HG02763 (cell line): ENCODE measurements around the gene SURF1.
"Not testable (repeated sequence)": the region's sequence is repeated elsewhere in the genome, so short reads cannot be mapped to it uniquely, and the experiment has no call there.

Experiments
- ATAC-seq: cut with Tn5 transposase; IDR thresholded peaks from one replicate; pipeline ENCODE4 v1.9.1; 2021; ENCODE audit warnings: mild to moderate bottlenecking, moderate library complexity; ENCODE audit not compliant: unreplicated experiment

SURF1 gene

DNA sequence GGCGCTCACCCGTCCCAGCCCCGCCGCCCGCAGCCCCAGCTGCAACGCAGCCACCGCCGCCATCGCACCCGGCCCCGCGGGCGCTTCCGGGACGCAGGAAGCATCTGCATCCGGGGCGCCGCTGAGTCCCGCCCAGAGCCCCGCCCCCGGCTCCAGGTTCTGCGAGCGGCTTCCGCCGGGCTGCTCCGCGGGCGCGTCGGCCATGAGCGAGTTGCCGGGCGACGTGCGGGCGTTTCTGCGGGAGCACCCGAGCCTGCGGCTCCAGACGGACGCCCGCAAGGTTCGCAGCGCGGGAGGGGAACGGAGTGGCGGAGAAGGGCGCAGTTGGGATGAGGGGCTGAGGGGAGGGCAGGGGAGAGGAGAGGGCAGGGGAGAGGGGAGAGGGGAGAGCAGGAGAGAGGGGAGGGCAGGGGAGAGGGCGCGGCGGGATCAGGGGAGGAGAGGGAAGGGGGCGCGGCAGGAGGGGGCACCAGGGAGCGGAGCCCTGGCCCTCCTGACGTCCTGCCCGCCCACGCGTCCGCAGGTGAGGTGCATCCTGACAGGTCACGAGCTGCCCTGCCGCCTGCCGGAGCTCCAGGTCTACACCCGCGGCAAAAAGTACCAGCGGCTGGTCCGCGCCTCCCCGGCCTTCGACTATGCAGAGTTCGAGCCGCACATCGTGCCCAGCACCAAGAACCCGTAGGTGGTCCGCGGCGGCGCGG lies at the start of gene SURF1, which contains the start of gene SURF2:
TSS of gene SURF1 (minus strand) at position 97 of the 701 bp plus-strand sequence. CDS start at position 63, 34 bp downstream.
TSS of gene SURF2 (plus strand) at position 160 of the 701 bp plus-strand sequence. CDS start at position 203, 43 bp downstream.
- peak; percentile 57 for ATAC-seq

DNA sequence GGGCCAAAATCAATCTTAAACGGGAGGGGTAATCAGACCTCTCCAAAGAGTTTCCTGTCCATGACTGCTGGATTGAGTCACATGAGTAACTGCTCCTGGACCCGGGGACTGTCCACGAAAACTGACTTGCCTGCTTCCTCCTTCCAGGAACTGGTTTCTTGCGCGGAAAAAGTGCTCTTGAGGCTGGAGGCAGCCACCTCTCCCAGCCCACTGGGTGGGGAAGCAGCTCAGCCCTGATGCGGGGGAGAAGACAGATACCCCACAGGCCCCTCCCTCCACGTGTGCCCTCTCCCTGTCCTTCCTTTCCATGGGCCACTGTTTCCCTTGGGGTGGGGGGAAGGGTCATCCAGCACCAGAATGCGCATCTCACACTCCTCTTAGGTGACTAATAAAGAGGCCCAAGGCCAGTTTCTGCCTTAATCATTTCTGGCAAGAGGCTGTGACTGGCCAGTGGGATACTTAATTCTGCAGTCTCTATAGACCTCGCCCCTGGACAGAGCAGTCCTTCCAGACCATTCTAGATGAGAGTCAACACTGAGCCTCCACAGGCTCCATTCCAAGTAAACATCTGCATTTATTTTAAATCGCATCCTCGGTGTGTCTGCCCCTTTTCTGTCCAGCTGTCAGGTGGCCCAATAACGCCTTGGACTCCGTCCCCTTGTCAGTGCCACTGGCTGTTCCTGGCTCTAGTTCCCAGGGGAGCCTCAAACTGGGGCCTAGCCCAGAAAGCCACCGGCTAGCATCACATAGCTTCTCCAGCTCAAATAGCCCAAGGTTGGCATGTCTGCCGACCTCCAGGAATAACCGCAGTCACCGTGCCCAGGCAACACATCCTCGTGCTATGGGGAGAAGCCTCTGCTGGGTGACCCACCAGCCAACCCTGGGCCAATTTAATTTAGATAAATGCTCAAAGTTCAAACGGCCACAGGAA lies 49.5 kb upstream of the SURF1 start:
- no peak for ATAC-seq

GRCh38 chr9:133404454-133405002 lies 48.2 kb upstream of the SURF1 start:
- ATAC-seq, result no peak

GRCh38 chr9:133403766-133404453 lies 47.6 kb upstream of the SURF1 start:
- no peak for ATAC-seq

GRCh38 chr9:133402689-133403088 lies 46.4 kb upstream of the SURF1 start:
- no peak for ATAC-seq

DNA sequence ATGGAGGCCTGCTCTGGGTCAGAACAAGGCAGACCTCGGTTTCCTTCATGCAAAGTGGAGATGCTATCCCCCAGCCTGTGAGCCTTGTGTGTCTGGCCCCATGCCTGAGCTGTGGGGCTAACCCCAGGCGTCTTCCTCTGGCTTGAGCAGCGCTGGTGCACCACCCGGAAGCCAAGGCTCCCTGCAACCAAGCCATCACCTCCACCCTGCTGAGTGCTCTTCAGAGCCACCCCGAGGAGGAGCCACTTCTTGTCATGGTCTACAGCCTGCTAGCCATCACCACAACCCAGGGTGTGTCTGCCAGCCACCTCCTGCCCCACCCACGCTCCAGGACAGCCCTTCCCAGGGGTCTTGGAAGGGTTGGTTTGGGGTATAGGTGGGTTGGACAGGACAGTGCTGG lies 45.3 kb upstream of the SURF1 start:
- ATAC-seq, result no peak

GRCh38 chr9:133400292-133400691 lies 44.0 kb upstream of the SURF1 start:
- no peak for ATAC-seq

DNA sequence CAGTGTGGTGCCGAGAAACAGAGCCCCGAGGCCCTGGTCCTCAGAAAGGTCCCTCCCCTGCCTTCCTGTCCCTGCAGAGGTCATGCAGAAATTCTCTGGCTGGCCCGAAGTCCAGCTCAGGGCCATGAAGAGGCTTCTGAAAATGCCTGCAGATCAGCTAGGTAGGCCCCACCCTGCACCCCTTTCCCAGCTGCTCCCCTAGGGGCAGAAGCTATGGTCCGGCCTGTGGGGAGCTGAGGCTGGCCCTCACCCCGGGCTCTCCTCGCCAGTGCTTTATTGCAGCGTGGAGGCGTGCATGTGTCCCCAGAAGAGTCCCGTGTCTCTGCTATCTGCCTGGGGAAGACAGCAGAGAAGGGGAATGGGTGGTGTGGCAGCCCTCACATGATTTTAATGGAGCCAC lies 41.6 kb upstream of the SURF1 start:
- no peak for ATAC-seq

GRCh38 chr9:133397370-133397769 lies 41.1 kb upstream of the SURF1 start:
- no peak for ATAC-seq

DNA sequence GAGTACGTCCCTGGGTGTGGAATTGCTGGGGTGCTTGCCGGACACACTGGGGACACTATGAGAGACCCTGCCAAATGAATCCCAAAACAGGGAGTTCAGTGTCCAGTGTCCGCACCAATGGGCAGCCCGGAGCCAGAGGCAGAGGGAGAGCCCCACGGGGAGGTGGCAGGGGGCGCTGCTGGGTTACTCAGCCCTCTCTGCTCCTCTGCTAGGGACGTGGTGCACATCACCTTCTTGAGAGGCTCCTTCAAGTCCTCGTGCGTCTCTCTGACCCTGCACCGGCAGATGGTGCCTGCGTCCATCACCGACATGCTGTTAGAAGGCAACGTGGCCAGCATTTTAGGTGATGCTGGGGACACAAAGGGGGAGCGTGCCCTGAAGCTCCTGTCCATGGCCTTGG lies 40.7 kb upstream of the SURF1 start:
- ATAC-seq, result no peak

DNA sequence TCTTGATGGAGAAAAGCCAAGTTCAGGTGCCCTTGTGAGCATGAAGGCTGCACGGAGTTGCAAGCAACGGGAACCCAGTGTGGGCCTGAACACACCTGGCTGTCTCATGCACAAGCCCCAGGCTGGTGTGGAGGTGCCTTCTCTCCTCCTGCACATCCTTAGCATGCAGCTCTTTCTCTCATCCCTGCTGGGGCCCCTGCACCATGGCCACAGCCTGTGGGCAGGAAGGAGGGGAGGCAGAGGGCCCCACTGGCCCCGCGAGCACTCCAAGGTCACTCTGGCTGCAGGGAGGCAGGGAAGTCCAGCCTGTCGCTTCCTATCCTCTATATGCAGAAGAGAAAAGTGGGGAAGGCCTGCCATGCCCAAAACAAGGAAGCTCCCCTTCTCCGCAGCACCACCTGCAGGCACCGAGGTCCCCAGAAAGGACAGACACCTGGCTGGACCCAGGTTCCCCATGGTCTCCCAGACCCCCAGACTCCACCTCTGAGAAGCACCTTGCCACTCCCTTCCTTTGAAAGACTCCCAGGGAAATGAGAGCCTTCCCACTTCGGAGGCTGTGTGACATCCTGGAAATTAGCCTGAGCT lies 38.5 kb upstream of the SURF1 start:
- no peak for ATAC-seq

DNA sequence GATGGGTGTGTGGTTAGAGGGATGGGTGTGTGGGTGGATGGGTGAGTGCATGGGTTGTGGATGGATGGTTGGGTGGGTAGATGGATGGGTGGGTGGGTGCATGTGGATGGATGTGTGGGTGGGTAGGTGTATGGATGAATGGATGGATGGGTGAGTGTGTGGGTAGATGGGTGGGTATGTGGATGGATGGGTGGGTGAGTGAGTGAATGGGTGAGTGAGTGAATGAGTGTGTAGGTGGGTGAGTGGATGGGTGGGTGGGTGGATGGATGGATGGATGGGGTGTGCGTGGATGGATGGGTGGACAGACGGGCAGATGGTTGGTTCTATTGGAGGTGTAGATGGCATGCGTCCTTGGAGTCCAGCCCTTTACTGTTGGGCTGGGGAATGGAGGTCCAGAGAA lies 37.1 kb upstream of the SURF1 start:
- ATAC-seq, result no peak

- ATAC-seq, result not testable (repeated sequence)
Observed at GRCh38 chr9:133392308-133392707, 36.0 kb upstream of the SURF1 start.

DNA sequence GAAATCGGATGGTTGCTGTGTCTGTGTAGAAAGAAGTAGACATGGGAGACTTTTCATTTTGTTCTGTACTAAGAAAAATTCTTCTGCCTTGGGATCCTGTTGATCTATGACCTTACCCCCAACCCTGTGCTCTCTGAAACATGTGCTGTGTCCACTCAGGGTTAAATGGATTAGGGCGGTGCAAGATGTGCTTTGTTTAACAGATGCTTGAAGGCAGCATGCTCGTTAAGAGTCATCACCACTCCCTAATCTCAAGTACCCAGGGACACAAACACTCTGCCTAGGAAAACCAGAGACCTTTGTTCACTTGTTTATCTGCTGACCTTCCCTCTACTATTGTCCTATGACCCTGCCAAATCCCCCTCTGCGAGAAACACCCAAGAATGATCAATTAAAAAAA lies 35.2 kb upstream of the SURF1 start:
- ATAC-seq, result not testable (repeated sequence)

DNA sequence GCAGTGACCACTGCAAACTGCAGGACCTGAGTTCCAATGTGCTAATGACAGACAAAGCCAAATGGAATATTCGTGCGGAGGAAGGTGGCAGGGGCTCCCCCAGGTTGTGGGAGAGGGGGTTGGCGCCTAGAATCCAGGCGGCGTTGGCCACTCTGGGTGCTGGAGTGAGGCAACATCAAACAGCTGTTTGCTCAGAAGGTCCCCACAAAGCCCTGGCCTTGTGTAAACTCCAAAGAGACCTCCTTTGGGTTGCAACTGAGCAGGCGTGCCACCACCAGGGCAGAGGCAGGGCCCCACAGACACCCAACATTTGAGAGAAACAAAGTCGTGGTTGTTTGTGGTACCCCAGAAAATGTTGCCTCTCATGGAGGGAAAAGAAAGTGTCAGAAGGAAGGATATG lies 34.4 kb upstream of the SURF1 start:
- no peak for ATAC-seq

- no peak for ATAC-seq
Observed at GRCh38 chr9:133389562-133389961, 33.3 kb upstream of the SURF1 start.

DNA sequence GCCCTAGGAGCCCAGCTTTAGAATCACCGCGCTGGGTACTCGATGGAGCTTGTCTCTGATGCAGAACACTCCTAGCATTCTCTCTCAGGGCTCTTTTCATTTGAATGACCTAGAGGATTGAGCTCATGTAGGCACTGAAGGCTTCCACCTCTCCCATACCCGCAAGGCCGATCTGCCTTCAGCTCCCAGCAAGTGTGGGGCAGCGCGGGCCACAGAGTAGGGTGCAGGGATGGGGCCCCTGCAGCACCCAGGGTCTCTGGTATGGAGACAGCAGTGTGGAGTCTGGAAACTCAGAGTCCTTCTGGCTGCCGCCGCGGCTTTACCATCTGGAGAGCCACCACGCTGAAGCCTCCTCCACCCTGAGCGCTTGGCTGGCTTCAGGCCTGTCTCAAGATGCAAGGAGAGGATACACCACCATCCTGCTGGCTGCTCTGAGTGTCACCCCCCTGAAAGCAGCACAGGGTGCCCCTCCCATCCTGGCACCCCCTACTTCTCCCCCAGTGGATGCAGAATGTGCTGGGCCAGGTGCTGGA lies 32.8 kb upstream of the SURF1 start:
- no peak for ATAC-seq

DNA sequence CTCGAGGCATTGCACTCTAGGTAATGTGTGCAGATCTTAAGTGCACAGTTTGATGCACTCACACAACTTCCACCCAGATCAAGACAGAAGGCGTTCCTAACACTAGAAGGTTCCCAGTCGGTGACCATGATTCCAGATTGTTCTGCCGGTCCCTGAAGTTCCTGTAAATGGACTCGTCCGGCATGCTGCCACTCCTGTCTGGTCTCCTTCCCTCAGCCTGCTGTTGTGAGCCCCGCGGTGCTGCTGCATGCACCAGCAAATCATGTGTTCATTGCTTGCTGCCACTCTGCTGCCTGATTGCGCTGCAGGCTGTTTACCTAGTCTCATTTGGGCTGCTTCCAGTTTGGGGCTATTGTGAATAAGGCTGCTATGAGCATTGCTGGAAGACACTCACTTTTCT lies 31.4 kb upstream of the SURF1 start:
- no peak for ATAC-seq

GRCh38 chr9:133386338-133386737 lies 30.1 kb upstream of the SURF1 start:
- ATAC-seq, result no peak

DNA sequence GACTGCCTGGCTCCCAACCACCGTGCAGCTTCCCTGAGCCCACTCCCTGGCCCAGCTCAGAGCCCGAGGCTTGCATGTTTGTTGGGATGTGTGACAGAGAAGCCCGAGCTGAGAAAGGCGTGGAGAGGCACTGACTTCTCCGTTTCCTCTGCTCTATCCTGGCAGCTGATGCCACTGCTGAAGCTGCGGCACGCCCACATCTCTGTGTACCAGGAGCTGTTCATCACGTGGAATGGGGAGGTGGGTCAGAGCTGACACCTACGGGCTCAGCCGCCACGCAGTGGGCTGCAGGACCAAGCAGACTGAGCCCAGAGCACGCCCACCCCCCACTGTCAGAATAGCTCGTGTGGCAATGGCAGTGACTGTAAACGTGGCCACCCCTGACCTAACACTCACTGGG lies 29.2 kb upstream of the SURF1 start:
- no peak for ATAC-seq
